AG04450 (cell line): ENCODE results near the gene CD164L2. TPM values are rescaled to one million over a fixed set of nuclear protein-coding genes. Genes with fewer than 3 reads are reported as not detected.

ENCODE experiments used
- CTCF ChIA-PET: fragments of 300-600, 350-600 bp; formaldehyde crosslinking; extraction: SDS; loops from one replicate; lab custom pipeline; 2022; ENCODE audit warnings: antibody characterized with exemption, inconsistent platforms; lab: Charles Lee
- POLR2A ChIA-PET: fragments of 350-600 bp; formaldehyde crosslinking; extraction: SDS; loops from one replicate; lab custom pipeline; 2021; ENCODE audit warnings: antibody characterized with exemption, inconsistent platforms; lab: Yijun Ruan, JAX
- DNase-seq: peaks from one replicate; pipeline ENCODE4 v3.0.0-alpha.2; 2011; ENCODE audit warnings: low read depth, low spot score
- H3K27ac ChIP-seq: one replicate; pipeline ENCODE4 v1.5.1; 2012; ENCODE audit warnings: low read depth, low read length, control low read depth
- H3K27me3 ChIP-seq: one replicate; pipeline ENCODE4 v1.6.0; 2012; ENCODE audit warnings: low read length; ENCODE audit not compliant: control insufficient read depth, insufficient read depth
- H3K4me3 ChIP-seq: 2 replicates; pipeline ENCODE4 v1.5.1; 2011; ENCODE audit warnings: mild to moderate bottlenecking, low read depth, low read length, control low read depth
- H3K9me3 ChIP-seq: 2 replicates; pipeline ENCODE4 v1.5.1; 2012; ENCODE audit warnings: low read length; ENCODE audit not compliant: control insufficient read depth, insufficient read depth
- CTCF ChIP-seq: IDR thresholded peaks from 2 replicates; pipeline ENCODE4 v1.5.1; 2011; ENCODE audit warnings: low read depth, low read length, control low read depth, inconsistent platforms
- polyA plus RNA-seq: library from polyadenylated mRNA; depleted of rRNA; stranded (reverse); fragments of >200 nt; gene quantifications from 2 replicates; pipeline ENCODE4 v1.2.3, GENCODE V29; 2011

The CD164L2 gene
- polyA plus RNA-seq, 1 experiment, result not detected

GRCh38 chr1:27377760-27378495 is 5.2 kb downstream of the CD164L2 start:
- Histone ChIP-seq H3K4me3 (no peak overlapping the region), H3K27ac (no peak overlapping the region), H3K9me3 (no peaks in the 10 kb centered on the region), H3K27me3 (peaks cover 24% of the 10 kb centered on the region)
- ChIA-PET POLR2A (interaction anchor here (1.5 kb wide), 1 partner anchor 11 kb away, joined by 3 read pairs; the partner anchor contains the start of gene MAP3K6), CTCF (interaction anchor here (0.8 to 1.5 kb wide), 2 partner anchors 14 to 82 kb away, joined by 4 to 5 read pairs; no protein-coding TSS in a partner anchor)
- no peak for TF ChIP-seq CTCF
- DNase-seq, result no peak

GRCh38 chr1:27374362-27375086 is 8.6 kb downstream of the CD164L2 start, which contains the start of gene FCN3:
FCN3 (minus strand) TSS chr1:27374824; CDS start chr1:27374818, 6 bp downstream.
- H3K27ac ChIP-seq, result no peak within 1 kb of the TSS
- TF ChIP-seq CTCF, result no peak
- CTCF ChIA-PET, result interaction anchor here (0.7 to 0.9 kb wide), 4 partner anchors 9 to 1107 kb away, joined by 3 read pairs; no protein-coding TSS in a partner anchor
- peaks cover 7% of the 10 kb centered on the region for H3K27me3 ChIP-seq
- no peak for DNase-seq
- H3K9me3 ChIP-seq, result no peaks in the 10 kb centered on the region
- no peak within 1 kb of the TSS for H3K4me3 ChIP-seq
- POLR2A ChIA-PET, result no interaction called here

GRCh38 chr1:27372808-27373690 is 10.1 kb downstream of the CD164L2 start:
- peak; percentile 46 for TF ChIP-seq CTCF
- CTCF ChIA-PET, result interaction anchor here (0.7 to 1.7 kb wide), 4 partner anchors 13 to 40 kb away, joined by 3 to 6 read pairs (median 4); no protein-coding TSS in a partner anchor
- POLR2A ChIA-PET, result no interaction called here

GRCh38 chr1:27372022-27372807 is 10.9 kb downstream of the CD164L2 start:
- DNase-seq, result no peak
- peaks cover 7% of the 10 kb centered on the region for H3K27me3 ChIP-seq
- no peak for TF ChIP-seq CTCF
- H3K9me3 ChIP-seq, result no peaks in the 10 kb centered on the region
- ChIA-PET CTCF (interaction anchor here (0.7 to 1.7 kb wide), 4 partner anchors 14 to 40 kb away, joined by 3 to 6 read pairs (median 4); no protein-coding TSS in a partner anchor), POLR2A (no interaction called here)
- H3K4me3 ChIP-seq, result no peak overlapping the region
- H3K27ac ChIP-seq, result no peak overlapping the region

More at GRCh38 chr1:27372808-27373690, 10.1 kb downstream of the CD164L2 start:
- no peak overlapping the region for H3K27ac ChIP-seq
- no peak for DNase-seq
- no peaks in the 10 kb centered on the region for H3K9me3 ChIP-seq
- no peak overlapping the region for H3K4me3 ChIP-seq
- peaks cover 7% of the 10 kb centered on the region for H3K27me3 ChIP-seq
